Subcutaneous abdominal adipose tissue (tissue), 5 donors: ENCODE results near the gene ATP5MC3.

Experiments used
- H3K27ac ChIP-seq: one replicate; pipeline ENCODE4 v1.7.0; 2013; ENCODE audit warnings: low read depth, mild to moderate bottlenecking, inconsistent platforms, low read length, moderate library complexity
- H3K27me3 ChIP-seq, 5 donors: one replicate each; pipeline ENCODE4 v1.7.0; 2013; ENCODE audit warnings: low read length in 5 of 5, inconsistent platforms in 1 of 5; ENCODE audit not compliant: control insufficient read depth in 5 of 5, insufficient read depth in 4 of 5
- H3K36me3 ChIP-seq, 5 donors: one replicate each; pipeline ENCODE4 v1.7.0; 2013; ENCODE audit warnings: low read length in 5 of 5; ENCODE audit not compliant: control insufficient read depth in 5 of 5, insufficient read depth in 5 of 5
- H3K4me1 ChIP-seq, 5 donors: one replicate each; pipeline ENCODE4 v1.7.0; 2013; ENCODE audit warnings: low read length in 5 of 5, mild to moderate bottlenecking in 3 of 5, moderate library complexity in 1 of 5; ENCODE audit not compliant: control insufficient read depth in 5 of 5, insufficient read depth in 5 of 5
- H3K4me3 ChIP-seq, 5 donors: one replicate each; pipeline ENCODE4 v1.7.0; 2013; ENCODE audit warnings: low read length in 5 of 5, low read depth in 1 of 5
- H3K9ac ChIP-seq, 5 donors: one replicate each; pipeline ENCODE4 v1.7.0; 2013; ENCODE audit warnings: low read length in 5 of 5, mild to moderate bottlenecking in 4 of 5, moderate library complexity in 3 of 5
- H3K9me3 ChIP-seq, 5 donors: one replicate each; pipeline ENCODE4 v1.7.0; 2013; ENCODE audit warnings: low read length in 5 of 5; ENCODE audit not compliant: control insufficient read depth in 5 of 5
- donor health status: healthy.
- donor health status: healthy.
- donor health status: healthy.
- donor health status: healthy.
- donor health status: healthy.

Gene ATP5MC3

GRCh38 chr2:175154661-175155082 lies 26.8 kb downstream of the ATP5MC3 start:
- Histone ChIP-seq H3K9ac (no peak overlapping the region), H3K4me1 (peaks cover 0 to 14% (median 10%) of the 10 kb centered on the region in 5 donors), H3K36me3 (peaks cover 0 to 7% (median 1%) of the 10 kb centered on the region in 5 donors), H3K9me3 (no peaks in the 10 kb centered on the region), H3K27ac (no peak overlapping the region), H3K4me3 (no peak overlapping the region), H3K27me3 (no peaks in the 10 kb centered on the region)

DNA sequence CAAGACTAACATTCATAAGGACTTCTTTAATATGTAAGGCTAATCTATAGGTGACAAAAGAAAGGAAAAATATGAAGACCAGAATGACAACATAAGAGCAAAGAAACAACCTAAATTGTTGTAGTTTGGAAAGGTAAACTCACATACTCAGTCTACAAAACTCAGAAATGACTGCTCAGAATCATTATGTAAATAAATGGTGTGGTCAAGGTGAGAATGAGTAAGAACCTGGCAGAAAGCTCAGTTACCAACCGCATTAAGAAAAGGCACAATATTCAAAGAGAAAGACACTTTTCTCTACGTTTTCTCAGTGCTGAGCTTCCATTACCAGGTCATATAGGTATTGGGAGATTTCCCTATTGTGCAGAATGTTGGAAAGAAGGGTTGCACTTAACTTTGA lies 29.3 kb downstream of the ATP5MC3 start:
- H3K27ac ChIP-seq: no peak overlapping the region
- H3K4me1 ChIP-seq: peaks cover 0 to 14% (median 8%) of the 10 kb centered on the region in 5 donors

GRCh38 chr2:175151791-175152190 lies 29.7 kb downstream of the ATP5MC3 start:
- no peaks in the 10 kb centered on the region for H3K9me3 ChIP-seq
- H3K36me3 ChIP-seq: peaks cover 0 to 11% (median 2%) of the 10 kb centered on the region in 5 donors
- no peak overlapping the region for H3K27ac ChIP-seq
- peaks cover 0 to 11% (median 4%) of the 10 kb centered on the region in 5 donors for H3K4me1 ChIP-seq
- no peak overlapping the region for H3K4me3 ChIP-seq
- no peak overlapping the region for H3K9ac ChIP-seq
- no peaks in the 10 kb centered on the region for H3K27me3 ChIP-seq

More for the DNA sequence above, 29.3 kb downstream of the ATP5MC3 start:
- Histone ChIP-seq H3K4me3 (no peak overlapping the region), H3K36me3 (peaks cover 0 to 11% (median 2%) of the 10 kb centered on the region in 5 donors), H3K9ac (no peak overlapping the region), H3K9me3 (no peaks in the 10 kb centered on the region), H3K27me3 (no peaks in the 10 kb centered on the region)

- Histone ChIP-seq H3K9ac (no peak overlapping the region), H3K9me3 (no peaks in the 10 kb centered on the region), H3K27me3 (no peaks in the 10 kb centered on the region), H3K4me1 (peaks cover 0 to 8% (median 0%) of the 10 kb centered on the region in 5 donors), H3K4me3 (no peak overlapping the region), H3K27ac (no peak overlapping the region), H3K36me3 (peaks cover 0 to 11% (median 6%) of the 10 kb centered on the region in 5 donors)
Measured at GRCh38 chr2:175147186-175147585, 34.3 kb downstream of the ATP5MC3 start.

GRCh38 chr2:175143678-175144077 lies 37.8 kb downstream of the ATP5MC3 start:
- Histone ChIP-seq H3K4me1 (peaks cover 0 to 9% (median 0%) of the 10 kb centered on the region in 5 donors), H3K36me3 (peaks cover 0 to 4% (median 4%) of the 10 kb centered on the region in 5 donors), H3K9ac (no peak overlapping the region), H3K27ac (no peak overlapping the region), H3K9me3 (no peaks in the 10 kb centered on the region), H3K4me3 (no peak overlapping the region), H3K27me3 (no peaks in the 10 kb centered on the region)

GRCh38 chr2:175143191-175143590 lies 38.3 kb downstream of the ATP5MC3 start:
- peaks cover 0 to 4% (median 4%) of the 10 kb centered on the region in 5 donors for H3K36me3 ChIP-seq
- no peaks in the 10 kb centered on the region for H3K27me3 ChIP-seq
- H3K4me1 ChIP-seq: peaks cover 0 to 11% (median 0%) of the 10 kb centered on the region in 5 donors
- H3K4me3 ChIP-seq: no peak overlapping the region
- H3K9me3 ChIP-seq: no peaks in the 10 kb centered on the region
- no peak overlapping the region for H3K9ac ChIP-seq
- no peak overlapping the region for H3K27ac ChIP-seq

DNA sequence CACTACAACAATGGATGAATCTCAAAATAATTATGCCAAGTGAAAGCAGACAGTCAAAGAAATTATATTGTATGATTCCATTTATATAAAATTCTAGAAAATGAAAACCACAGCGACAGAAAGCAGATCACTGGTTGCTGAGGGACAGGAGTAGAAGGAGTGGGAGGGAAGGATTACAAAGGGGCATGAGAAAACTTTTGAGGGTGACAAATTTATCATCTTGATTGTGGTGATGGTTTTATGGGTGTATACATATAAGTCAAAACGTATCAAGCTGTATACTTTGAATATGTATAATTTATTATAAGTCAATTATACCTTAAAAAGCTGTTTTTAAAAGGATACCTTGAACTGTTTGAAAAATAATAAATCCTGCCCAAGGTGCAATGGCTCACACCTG lies 41.2 kb downstream of the ATP5MC3 start:
- peaks cover 0 to 22% (median 0%) of the 10 kb centered on the region in 5 donors for H3K4me1 ChIP-seq
- no peak overlapping the region for H3K4me3 ChIP-seq
- H3K27ac ChIP-seq: no peak overlapping the region
- peaks cover 0 to 4% (median 0%) of the 10 kb centered on the region in 5 donors for H3K36me3 ChIP-seq
- H3K27me3 ChIP-seq: no peaks in the 10 kb centered on the region
- H3K9me3 ChIP-seq: no peaks in the 10 kb centered on the region
- no peak overlapping the region for H3K9ac ChIP-seq

DNA sequence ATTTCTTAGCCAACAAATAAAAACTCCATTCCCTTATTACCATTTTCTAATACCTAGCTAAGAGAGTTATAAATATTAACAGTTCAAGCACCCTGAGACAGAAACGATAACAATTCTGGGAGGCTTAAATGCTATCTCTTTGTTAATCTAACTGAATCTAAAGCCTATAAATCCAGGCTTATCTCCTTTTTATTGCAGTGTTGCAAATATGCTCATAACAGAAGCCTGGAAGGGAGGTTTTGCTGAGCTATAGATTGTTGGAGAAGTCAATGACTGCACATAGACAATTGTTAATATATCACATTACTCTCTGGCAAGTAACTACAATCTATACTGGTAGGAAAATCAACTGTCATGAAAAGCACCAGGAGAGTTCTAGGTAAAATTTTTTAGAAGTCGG lies 43.7 kb downstream of the ATP5MC3 start:
- H3K36me3 ChIP-seq: peaks cover 2 to 5% (median 4%) of the 10 kb centered on the region in 5 donors

DNA sequence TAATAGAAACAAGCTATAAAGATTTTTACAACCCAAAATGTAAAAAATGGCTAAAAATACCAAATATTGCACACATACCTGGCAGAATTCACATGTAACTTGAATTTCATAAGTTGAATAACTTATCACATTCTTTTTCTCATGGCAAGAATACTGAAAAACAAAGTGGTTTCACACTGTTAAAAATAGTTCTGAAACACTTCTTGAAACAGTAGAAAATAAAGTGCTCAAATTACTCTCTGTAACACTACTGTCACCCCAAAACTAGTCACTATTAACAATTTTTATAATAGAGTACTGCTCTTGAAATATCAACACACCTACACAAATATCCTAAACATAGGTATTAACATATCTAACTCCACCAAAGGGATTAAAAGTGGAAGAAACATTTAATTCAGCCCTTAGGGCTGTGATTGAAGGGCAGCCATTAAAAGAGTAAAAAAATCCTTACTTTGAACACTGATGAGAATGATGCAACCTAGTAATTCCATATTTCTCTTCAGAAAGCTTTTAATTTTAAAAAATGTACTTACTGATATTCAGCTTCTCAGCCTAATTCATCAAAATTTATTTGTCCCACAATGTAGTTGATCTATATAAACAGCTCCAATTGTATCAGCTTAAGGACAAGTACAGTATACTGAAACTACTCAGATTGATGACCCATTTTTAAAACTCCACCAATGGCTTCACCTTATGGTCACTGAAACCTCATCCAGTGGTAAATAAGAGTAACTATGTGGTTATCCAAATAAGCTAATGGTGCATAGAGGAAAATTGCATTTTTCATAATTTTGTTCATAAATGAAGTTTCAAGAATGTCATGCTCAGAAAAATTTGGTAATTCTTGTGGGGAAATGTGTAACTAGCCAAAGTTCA lies 44.9 kb downstream of the ATP5MC3 start:
- Histone ChIP-seq H3K27me3 (no peaks in the 10 kb centered on the region), H3K27ac (no peak overlapping the region), H3K4me1 (peaks cover 0 to 18% (median 0%) of the 10 kb centered on the region in 5 donors), H3K4me3 (no peak overlapping the region), H3K9me3 (no peaks in the 10 kb centered on the region), H3K9ac (no peak overlapping the region), H3K36me3 (peaks cover 2 to 8% (median 5%) of the 10 kb centered on the region in 5 donors)

More for the DNA sequence above, 43.7 kb downstream of the ATP5MC3 start:
- no peak overlapping the region for H3K9ac ChIP-seq
- H3K4me1 ChIP-seq: peaks cover 0 to 20% (median 0%) of the 10 kb centered on the region in 5 donors
- H3K27ac ChIP-seq: no peak overlapping the region
- no peaks in the 10 kb centered on the region for H3K9me3 ChIP-seq
- no peak overlapping the region for H3K4me3 ChIP-seq
- no peaks in the 10 kb centered on the region for H3K27me3 ChIP-seq

GRCh38 chr2:175135862-175136261 lies 45.6 kb downstream of the ATP5MC3 start:
- Histone ChIP-seq H3K9me3 (no peaks in the 10 kb centered on the region), H3K4me3 (no peak overlapping the region), H3K27me3 (no peaks in the 10 kb centered on the region), H3K4me1 (peaks cover 0 to 23% (median 3%) of the 10 kb centered on the region in 5 donors), H3K36me3 (peaks cover 2 to 8% (median 5%) of the 10 kb centered on the region in 5 donors), H3K27ac (no peak overlapping the region), H3K9ac (no peak overlapping the region)
